Thoracic aorta (tissue), 2 donors: ENCODE data around the gene SMTNL2. TPM values are rescaled to one million over a fixed set of nuclear protein-coding genes. Genes with fewer than 3 reads are reported as not detected.

Experiments
- ATAC-seq: fragments of 150-250 bp; one replicate; pipeline ENCODE4 v1.8.0; 2017; ENCODE audit warnings: low read depth; ENCODE audit not compliant: insufficient number of reproducible peaks, low FRiP score
- DNase-seq: peaks from one replicate; pipeline ENCODE4 v3.0.0-alpha.2; 2020; ENCODE audit warnings: low spot score
- H3K27ac ChIP-seq, 2 donors: fragments of 200-600 bp; sonication (generic); 1 replicate in 1 of 2; 2 replicates in 1 of 2; pipeline ENCODE4 v1.5.1; 2016; ENCODE audit warnings: mild to moderate bottlenecking in 2 of 2, moderate library complexity in 2 of 2
- H3K27me3 ChIP-seq: fragments of 200-600 bp; sonication (generic); replicated peaks from 2 replicates; pipeline ENCODE4 v1.6.0; 2016; ENCODE audit warnings: mild to moderate bottlenecking; ENCODE audit not compliant: insufficient read depth
- H3K36me3 ChIP-seq: fragments of 200-600 bp; sonication (generic); one replicate; pipeline ENCODE4 v1.5.1; 2016
- H3K4me1 ChIP-seq, 2 donors: fragments of 200-600 bp; sonication (generic); 1 replicate in 1 of 2; 2 replicates in 1 of 2; pipeline versions ENCODE4 v1.5.1 to v1.6.0; 2016; ENCODE audit warnings: low read depth in 2 of 2, mild to moderate bottlenecking in 1 of 2; ENCODE audit not compliant: control insufficient read depth in 1 of 2
- H3K4me3 ChIP-seq: fragments of 200-600 bp; sonication (generic); 2 replicates; pipeline ENCODE4 v1.5.1; 2016; ENCODE audit warnings: mild to moderate bottlenecking
- H3K9me3 ChIP-seq: fragments of 200-600 bp; sonication (generic); 2 replicates; pipeline ENCODE4 v1.5.1; 2016
- total RNA-seq, 2 donors: library from RNA; depleted of rRNA; stranded (reverse); fragments of >200 nt; gene quantifications; one replicate each; pipeline versions ENCODE4 v1.1.0 to v1.2.3, GENCODE V29; 2016
- TF ChIP-seq, protein P1 (sequence below): fragments of 200-600 bp; sonication (generic); IDR thresholded peaks from one replicate; pipeline ENCODE4 v1.5.1; 2019; ENCODE audit warnings: antibody characterized with exemption

The SMTNL2 gene
- total RNA-seq, 2 donors from 2014 or later, result 2.6 to 2.8 TPM

DNA sequence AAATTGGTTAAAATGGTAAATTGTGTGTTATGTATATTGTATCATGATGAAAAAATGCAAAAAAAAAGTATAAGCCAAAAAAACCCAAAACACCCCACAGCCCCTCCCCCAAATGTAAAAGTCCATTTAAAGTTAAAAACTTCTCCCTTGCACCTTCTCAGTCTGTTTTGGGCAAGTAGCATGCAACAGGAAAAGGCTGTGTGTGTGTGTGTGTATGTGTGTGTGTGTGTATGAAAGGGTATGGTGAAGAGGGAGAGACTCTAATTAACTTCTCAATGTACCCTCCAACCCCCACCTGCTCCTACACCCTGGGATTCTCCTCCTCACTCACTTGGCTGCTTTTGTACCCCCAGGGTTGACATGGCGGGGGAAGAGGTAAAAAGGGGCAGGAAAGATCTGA lies 14.7 kb upstream of the SMTNL2 start:
- ATAC-seq (no peak), DNase-seq (no peak)
- TF ChIP-seq, protein P1, sequence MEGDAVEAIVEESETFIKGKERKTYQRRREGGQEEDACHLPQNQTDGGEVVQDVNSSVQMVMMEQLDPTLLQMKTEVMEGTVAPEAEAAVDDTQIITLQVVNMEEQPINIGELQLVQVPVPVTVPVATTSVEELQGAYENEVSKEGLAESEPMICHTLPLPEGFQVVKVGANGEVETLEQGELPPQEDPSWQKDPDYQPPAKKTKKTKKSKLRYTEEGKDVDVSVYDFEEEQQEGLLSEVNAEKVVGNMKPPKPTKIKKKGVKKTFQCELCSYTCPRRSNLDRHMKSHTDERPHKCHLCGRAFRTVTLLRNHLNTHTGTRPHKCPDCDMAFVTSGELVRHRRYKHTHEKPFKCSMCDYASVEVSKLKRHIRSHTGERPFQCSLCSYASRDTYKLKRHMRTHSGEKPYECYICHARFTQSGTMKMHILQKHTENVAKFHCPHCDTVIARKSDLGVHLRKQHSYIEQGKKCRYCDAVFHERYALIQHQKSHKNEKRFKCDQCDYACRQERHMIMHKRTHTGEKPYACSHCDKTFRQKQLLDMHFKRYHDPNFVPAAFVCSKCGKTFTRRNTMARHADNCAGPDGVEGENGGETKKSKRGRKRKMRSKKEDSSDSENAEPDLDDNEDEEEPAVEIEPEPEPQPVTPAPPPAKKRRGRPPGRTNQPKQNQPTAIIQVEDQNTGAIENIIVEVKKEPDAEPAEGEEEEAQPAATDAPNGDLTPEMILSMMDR, result no peak
- Histone ChIP-seq H3K27ac (no peak overlapping the region), H3K4me1 (peaks cover 0 to 8% of the 10 kb centered on the region in 2 donors), H3K27me3 (no peaks in the 10 kb centered on the region), H3K4me3 (no peak overlapping the region), H3K9me3 (no peaks in the 10 kb centered on the region), H3K36me3 (no peaks in the 10 kb centered on the region)

DNA sequence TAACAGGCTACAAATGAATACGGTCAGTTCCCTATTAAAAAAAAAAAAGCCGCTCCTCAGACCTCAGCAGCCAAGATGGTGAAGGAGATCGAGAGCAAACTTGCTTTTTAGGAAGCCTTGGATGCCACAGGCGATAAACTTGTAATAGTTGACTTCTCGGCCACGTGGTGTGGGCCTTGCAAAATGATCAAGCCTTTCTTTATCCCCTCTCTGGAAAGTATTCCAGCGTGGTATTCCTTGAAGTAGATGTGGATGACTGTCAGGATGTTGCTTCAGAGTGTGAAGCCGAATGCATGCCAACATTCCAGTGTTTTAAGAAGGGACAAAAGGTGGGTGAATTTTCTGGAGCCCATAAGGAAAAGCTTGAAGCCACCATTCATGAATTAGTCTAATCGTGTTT lies 12.2 kb upstream of the SMTNL2 start:
- Histone ChIP-seq H3K4me1 (no peaks in the 10 kb centered on the region), H3K27ac (no peak overlapping the region), H3K9me3 (no peaks in the 10 kb centered on the region), H3K36me3 (no peaks in the 10 kb centered on the region), H3K4me3 (no peak overlapping the region), H3K27me3 (no peaks in the 10 kb centered on the region)
- TF ChIP-seq, protein P1, result no peak
- DNase-seq (no peak), ATAC-seq (no peak)

DNA sequence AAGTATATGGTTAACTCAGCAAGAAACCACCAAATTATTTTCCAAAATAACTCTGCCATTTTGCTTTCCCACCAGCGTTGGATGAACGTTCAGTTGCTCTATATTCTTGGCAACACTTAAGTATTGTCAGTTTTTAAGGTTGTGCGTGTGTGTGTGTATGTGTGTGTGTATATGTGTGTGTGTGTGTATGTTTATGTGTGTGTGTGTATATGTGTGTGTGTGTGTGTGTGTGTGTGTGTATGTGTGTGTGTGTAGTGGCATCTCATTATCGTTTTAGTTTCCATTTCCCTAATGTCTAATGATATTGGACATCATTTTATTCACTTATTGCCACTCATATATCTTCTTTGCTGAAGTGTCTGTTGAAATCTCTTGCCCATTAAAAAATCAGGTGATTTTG lies 11.2 kb upstream of the SMTNL2 start:
- Histone ChIP-seq H3K36me3 (no peaks in the 10 kb centered on the region), H3K4me1 (no peaks in the 10 kb centered on the region), H3K27me3 (no peaks in the 10 kb centered on the region), H3K27ac (no peak overlapping the region), H3K9me3 (no peaks in the 10 kb centered on the region), H3K4me3 (no peak overlapping the region)
- DNase-seq, result no peak
- no peak for ATAC-seq
- TF ChIP-seq, protein P1, result no peak

GRCh38 chr17:4573669-4574068 lies 10.7 kb upstream of the SMTNL2 start:
- no peak for ATAC-seq
- TF ChIP-seq, protein P1, result no peak
- Histone ChIP-seq H3K36me3 (no peaks in the 10 kb centered on the region), H3K9me3 (no peaks in the 10 kb centered on the region), H3K4me3 (no peak overlapping the region), H3K27me3 (no peaks in the 10 kb centered on the region), H3K27ac (no peak overlapping the region), H3K4me1 (no peaks in the 10 kb centered on the region)
- no peak for DNase-seq

GRCh38 chr17:4574448-4575045 lies 9.8 kb upstream of the SMTNL2 start:
- no peak for DNase-seq
- H3K4me1 ChIP-seq, result no peaks in the 10 kb centered on the region
- H3K9me3 ChIP-seq, result no peaks in the 10 kb centered on the region
- no peaks in the 10 kb centered on the region for H3K27me3 ChIP-seq
- no peak overlapping the region for H3K4me3 ChIP-seq
- no peaks in the 10 kb centered on the region for H3K36me3 ChIP-seq
- ATAC-seq, result no peak
- TF ChIP-seq, protein P1, result no peak
- no peak overlapping the region for H3K27ac ChIP-seq
